Sigmoid colon (tissue), 7 donors: ENCODE measurements around the gene GAPVD1. TPM values are rescaled to one million over a fixed set of nuclear protein-coding genes. Genes with fewer than 3 reads are reported as not detected.

Experiments used
- DNase-seq: peaks from one replicate; pipeline ENCODE4 v3.0.0-alpha.2; 2019
- H3K27ac ChIP-seq, 4 donors: fragments of 200-600 bp; sonication (generic); one replicate each; pipeline ENCODE4 v1.5.1; 2016 to 2019; ENCODE audit warnings: mild to moderate bottlenecking in 1 of 4
- H3K27me3 ChIP-seq, 3 donors: fragments of 200-600 bp; sonication (generic); one replicate each; pipeline ENCODE4 v1.5.1; 2019; ENCODE audit warnings: mild to moderate bottlenecking in 1 of 3
- H3K36me3 ChIP-seq, 4 donors: fragments of 200-600 bp; sonication (generic); one replicate each; pipeline ENCODE4 v1.5.1; 2016 to 2019
- H3K4me1 ChIP-seq, 4 donors: fragments of 200-600 bp; sonication (generic); one replicate each; pipeline ENCODE4 v1.5.1; 2017 to 2019
- H3K4me3 ChIP-seq, 4 donors: fragments of 200-600 bp; sonication (generic); one replicate each; pipeline ENCODE4 v1.5.1; 2017 to 2019; ENCODE audit warnings: mild to moderate bottlenecking in 2 of 4, moderate library complexity in 1 of 4
- H3K9me3 ChIP-seq, 4 donors: fragments of 200-600 bp in 3 of 4; sonication (generic) in 3 of 4; one replicate each; pipeline versions ENCODE4 v1.5.1 to v1.6.1; 2013 to 2019
- EP300 ChIP-seq, 4 donors: sonication (generic); formaldehyde crosslinking; IDR thresholded peaks; one replicate each; pipeline ENCODE4 v1.6.1; 2017; ENCODE audit warnings: antibody characterized with exemption in 4 of 4
- POLR2A ChIP-seq, 2 donors: fragments of 450-650 bp; IDR thresholded peaks; one replicate each; pipeline ENCODE4 v1.6.1; 2016; ENCODE audit warnings: antibody characterized with exemption in 2 of 2, mild to moderate bottlenecking in 2 of 2, moderate library complexity in 2 of 2
- POLR2AphosphoS5 ChIP-seq, 4 donors: sonication (generic); formaldehyde crosslinking; IDR thresholded peaks; one replicate each; pipeline ENCODE4 v1.6.1; 2017; ENCODE audit warnings: antibody characterized with exemption in 4 of 4
- WGBS, 2 donors: extraction: QIAGEN DNeasy Blood & Tissue Kit; methylation state at CpG; one replicate each; pipeline ENCODE4 v1.1.7; 2013; 5-methylcytosine and 5-hydroxymethylcytosine counted together
- intact Hi-C: fragments of 100-400 bp; cut with DNase I; formaldehyde crosslinking; loops from one replicate; pipeline ENCODE4 v1.15.1; 2023
- polyA plus RNA-seq, 3 donors: library from polyadenylated mRNA; stranded (reverse); fragments of 200-250 nt; gene quantifications; one replicate each; pipeline ENCODE4 v1.2.3, GENCODE V29; 2013
- total RNA-seq, 4 donors: library from RNA; depleted of rRNA; stranded (reverse); fragments of >200 nt; gene quantifications; one replicate each; pipeline ENCODE4 v1.1.0, GENCODE V29; 2016
- TF ChIP-seq, protein P1 (sequence below), 4 experiments: fragments of 450-650 bp in 3 of 4; fragments of 200-600 bp in 1 of 4; IDR thresholded peaks; one replicate each; pipeline ENCODE4 v1.5.1; 2016 to 2019; ENCODE audit warnings: antibody characterized with exemption in 4 of 4, mild to moderate bottlenecking in 3 of 4, moderate library complexity in 2 of 4
- donor health status: healthy with polysubstance abuse.
- donor health status: Bipolar disorder and iron deficiency.
- donor health status: healthy.

Gene GAPVD1
- total and polyA plus RNA-seq, 7 donors, result 3.0 to 182 (median 44.9) TPM

DNA sequence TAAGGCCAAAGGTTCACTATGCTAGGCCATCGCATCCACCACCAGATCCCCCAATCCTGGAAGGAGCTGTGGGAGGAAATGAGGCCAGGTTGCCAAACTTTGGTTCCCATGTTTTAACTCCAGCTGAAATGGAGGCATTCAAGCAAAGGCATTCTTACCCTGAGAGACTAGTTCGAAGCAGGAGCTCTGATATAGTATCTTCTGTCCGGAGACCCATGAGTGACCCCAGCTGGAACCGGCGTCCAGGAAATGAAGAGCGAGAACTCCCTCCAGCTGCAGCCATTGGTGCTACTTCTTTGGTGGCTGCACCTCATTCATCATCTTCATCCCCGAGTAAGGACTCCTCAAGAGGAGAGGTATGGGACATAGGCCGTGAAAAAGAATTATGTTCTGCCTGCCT is 75.6 kb downstream of the GAPVD1 start:
- Histone ChIP-seq H3K27ac (no peak overlapping the region), H3K4me3 (no peak overlapping the region), H3K27me3 (no peaks in the 10 kb centered on the region), H3K9me3 (no peaks in the 10 kb centered on the region), H3K36me3 (peaks cover 3 to 95% (median 41%) of the 10 kb centered on the region in 4 donors), H3K4me1 (no peaks in the 10 kb centered on the region)
- intact Hi-C loops, result no loop called here
- no peak for DNase-seq
- TF ChIP-seq, protein P1, sequence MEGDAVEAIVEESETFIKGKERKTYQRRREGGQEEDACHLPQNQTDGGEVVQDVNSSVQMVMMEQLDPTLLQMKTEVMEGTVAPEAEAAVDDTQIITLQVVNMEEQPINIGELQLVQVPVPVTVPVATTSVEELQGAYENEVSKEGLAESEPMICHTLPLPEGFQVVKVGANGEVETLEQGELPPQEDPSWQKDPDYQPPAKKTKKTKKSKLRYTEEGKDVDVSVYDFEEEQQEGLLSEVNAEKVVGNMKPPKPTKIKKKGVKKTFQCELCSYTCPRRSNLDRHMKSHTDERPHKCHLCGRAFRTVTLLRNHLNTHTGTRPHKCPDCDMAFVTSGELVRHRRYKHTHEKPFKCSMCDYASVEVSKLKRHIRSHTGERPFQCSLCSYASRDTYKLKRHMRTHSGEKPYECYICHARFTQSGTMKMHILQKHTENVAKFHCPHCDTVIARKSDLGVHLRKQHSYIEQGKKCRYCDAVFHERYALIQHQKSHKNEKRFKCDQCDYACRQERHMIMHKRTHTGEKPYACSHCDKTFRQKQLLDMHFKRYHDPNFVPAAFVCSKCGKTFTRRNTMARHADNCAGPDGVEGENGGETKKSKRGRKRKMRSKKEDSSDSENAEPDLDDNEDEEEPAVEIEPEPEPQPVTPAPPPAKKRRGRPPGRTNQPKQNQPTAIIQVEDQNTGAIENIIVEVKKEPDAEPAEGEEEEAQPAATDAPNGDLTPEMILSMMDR (IDR thresholded peaks at IDR 0.05), result no peak
- 88 to 91% methylated on average over 8 of the region's 8 CpGs for WGBS, 2 donors

DNA sequence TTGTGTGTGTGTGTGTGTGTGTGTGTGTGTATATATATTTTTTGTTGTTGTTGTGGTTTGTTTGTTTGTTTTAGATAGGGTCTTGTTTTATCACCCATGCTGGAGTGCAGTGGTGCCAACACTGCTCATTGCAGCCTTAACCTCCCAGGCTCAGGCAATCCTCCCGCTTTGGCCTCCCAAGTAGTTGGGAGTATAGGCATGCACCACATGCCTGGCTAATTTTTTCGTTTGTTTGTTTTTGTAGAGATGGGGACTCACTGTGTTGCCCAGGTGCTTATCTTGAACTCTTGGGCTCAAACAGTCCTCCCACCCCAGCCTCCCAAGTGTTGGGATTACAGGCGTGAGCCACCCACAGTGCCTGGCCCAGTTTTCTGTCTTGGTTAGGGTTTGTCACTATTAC is 77.3 kb downstream of the GAPVD1 start:
- intact Hi-C loops, result no loop called here
- no peak for DNase-seq
- Histone ChIP-seq H3K9me3 (no peaks in the 10 kb centered on the region), H3K27me3 (no peaks in the 10 kb centered on the region), H3K4me3 (no peak overlapping the region), H3K4me1 (peaks cover 0 to under 1% (median 0%) of the 10 kb centered on the region in 4 donors), H3K27ac (no peak overlapping the region), H3K36me3 (peaks cover 0 to 95% (median 30%) of the 10 kb centered on the region in 4 donors)
- TF ChIP-seq EP300 (IDR thresholded peaks at IDR 0.05) (no peak), POLR2AphosphoS5 (IDR thresholded peaks at IDR 0.05) (no peak), POLR2A (IDR thresholded peaks at IDR 0.05) (no peak)
- TF ChIP-seq, protein P1 (IDR thresholded peaks at IDR 0.05), result no peak
- 91 to 96% methylated on average over 3 of the region's 3 CpGs for WGBS, 2 donors

DNA sequence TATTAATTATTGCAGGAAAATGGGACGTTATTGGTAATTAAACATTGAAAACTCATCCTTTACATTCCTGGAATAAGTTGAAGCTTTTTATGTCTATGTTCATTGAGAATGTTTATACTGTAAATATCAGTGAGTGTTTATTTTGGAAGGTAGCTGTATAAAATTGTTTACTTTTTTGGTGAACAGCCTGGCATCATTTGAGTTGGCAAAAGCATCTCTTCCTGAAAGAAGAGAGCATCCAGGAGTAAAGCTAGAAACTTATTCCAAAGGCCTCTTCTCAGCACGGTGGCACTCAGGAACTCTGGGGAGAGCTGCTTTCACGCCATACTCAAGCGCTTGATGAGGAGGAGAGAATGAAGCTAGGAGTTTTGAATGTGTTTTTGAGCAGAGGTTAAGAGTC is 79.9 kb downstream of the GAPVD1 start:
- no peak for DNase-seq
- Histone ChIP-seq H3K4me3 (no peak overlapping the region), H3K27me3 (no peaks in the 10 kb centered on the region), H3K27ac (no peak overlapping the region), H3K9me3 (no peaks in the 10 kb centered on the region), H3K4me1 (peaks cover 0 to 7% (median 0%) of the 10 kb centered on the region in 4 donors), H3K36me3 (peaks cover 0 to 95% (median 23%) of the 10 kb centered on the region in 4 donors)
- TF ChIP-seq POLR2AphosphoS5 (IDR thresholded peaks at IDR 0.05) (no peak), POLR2A (IDR thresholded peaks at IDR 0.05) (no peak)
- TF ChIP-seq, protein P1 (IDR thresholded peaks at IDR 0.05), result no peak
- intact Hi-C loops, result no loop called here
- WGBS, 2 donors, result 85 to 90% methylated on average over 4 of the region's 4 CpGs

DNA sequence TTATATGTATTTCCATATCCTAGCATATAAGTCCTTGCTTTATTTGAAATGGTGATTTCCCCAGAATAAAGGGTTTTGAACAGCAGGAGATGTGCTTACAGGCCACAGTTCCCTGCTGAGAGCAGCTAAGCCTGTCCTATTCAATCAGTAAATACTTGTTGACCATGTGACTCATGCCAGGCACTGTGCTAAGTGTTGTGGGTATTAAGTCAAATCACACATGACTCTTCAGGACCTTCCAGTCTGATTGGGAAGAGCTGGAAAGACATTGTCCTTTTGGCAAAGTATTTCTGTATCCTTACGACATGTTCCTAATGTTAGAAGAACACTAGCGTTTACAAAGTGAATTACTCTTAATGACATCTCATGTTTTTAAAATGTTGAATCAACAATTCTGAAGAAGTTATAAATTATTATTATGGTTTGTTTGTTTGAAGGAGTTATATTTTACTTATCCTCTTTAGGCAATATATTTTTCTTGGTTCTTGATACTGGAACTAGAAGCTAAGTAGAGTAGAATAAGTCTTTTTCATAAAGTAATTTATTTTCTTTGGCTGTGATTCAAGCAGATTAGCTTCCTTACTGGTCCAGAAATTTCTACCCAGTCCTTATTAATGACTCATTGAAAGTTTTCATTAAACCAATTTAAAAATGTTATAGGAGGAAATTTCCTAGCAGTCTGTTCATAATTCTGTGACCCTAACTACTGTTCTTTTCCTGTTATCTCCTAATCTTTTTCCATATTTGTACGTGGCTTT is 82.1 kb downstream of the GAPVD1 start:
- intact Hi-C loops, result no loop called here
- Histone ChIP-seq H3K4me1 (peaks cover 0 to 7% (median 0%) of the 10 kb centered on the region in 4 donors), H3K4me3 (no peak overlapping the region), H3K36me3 (peaks cover 7 to 95% (median 20%) of the 10 kb centered on the region in 4 donors), H3K27me3 (no peaks in the 10 kb centered on the region), H3K9me3 (no peaks in the 10 kb centered on the region), H3K27ac (no peak overlapping the region)
- DNase-seq, result no peak
- 85 to 86% methylated on average over 3 of the region's 3 CpGs for WGBS, 2 donors
- no peak for TF ChIP-seq EP300 (IDR thresholded peaks at IDR 0.05)

DNA sequence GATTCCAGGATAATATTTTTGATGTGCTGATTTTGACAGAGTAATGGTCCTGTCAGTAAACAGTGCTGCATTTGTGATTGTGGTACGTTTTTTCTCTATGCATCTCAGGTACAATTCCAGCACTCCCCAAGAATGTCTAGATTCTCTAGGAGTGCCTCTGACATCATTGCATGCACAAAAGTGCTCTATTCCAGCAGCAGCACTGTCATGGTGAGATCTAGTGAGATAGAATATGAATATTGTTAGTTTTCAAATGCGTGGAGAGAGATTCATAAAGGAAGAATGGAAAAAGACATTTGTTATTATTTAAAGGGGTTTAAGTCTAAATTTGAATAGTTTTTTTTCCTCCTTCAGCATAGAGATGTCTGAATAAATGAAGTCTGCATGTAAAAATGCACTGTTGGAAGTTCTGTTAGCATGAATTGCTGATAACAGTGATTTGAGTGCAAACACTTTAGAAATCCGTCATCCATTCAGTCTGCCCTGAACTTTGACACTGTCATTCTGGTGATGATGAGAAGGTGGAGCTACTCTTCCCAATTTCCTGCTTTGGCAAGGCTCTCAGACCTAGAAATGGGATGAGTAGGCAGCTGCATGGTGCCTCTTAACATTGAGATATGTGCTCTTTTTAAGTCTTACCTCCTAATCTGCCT is 84.6 kb downstream of the GAPVD1 start:
- Histone ChIP-seq H3K36me3 (peaks cover 23 to 96% (median 34%) of the 10 kb centered on the region in 4 donors), H3K9me3 (no peaks in the 10 kb centered on the region), H3K4me3 (no peak overlapping the region), H3K4me1 (peaks cover 0 to 7% (median 0%) of the 10 kb centered on the region in 4 donors), H3K27ac (no peak overlapping the region), H3K27me3 (no peaks in the 10 kb centered on the region)
- whole genome bisulfite sequencing, 2 donors, result 57 to 84% methylated on average over 3 of the region's 3 CpGs
- DNase-seq, result no peak
- TF ChIP-seq, protein P1 (IDR thresholded peaks at IDR 0.05), result no peak
- no peak for TF ChIP-seq POLR2AphosphoS5 (IDR thresholded peaks at IDR 0.05)
- intact Hi-C loops, result no loop called here
